Measurements from ENCODE around the gene PHKB.

Gene PHKB

GRCh38 chr16:47634126-47634525 lies 173.0 kb downstream of the PHKB start:
- DNase-seq (ENCODE audit: low read depth, low spot score), result no peak
- TF ChIP-seq CTCF (IDR thresholded peaks at IDR 0.05; ENCODE audit: insufficient read depth, low read length, missing control alignments), result no peak
- H3K4me3 ChIP-seq (ENCODE audit: low read depth, low read length), result no peak overlapping the region
- ChIA-PET CTCF (no interaction called here), POLR2A (no interaction called here)

GRCh38 chr16:47634727-47635126 lies 173.6 kb downstream of the PHKB start:
- ChIA-PET POLR2A (no interaction called here), CTCF (interaction anchor here (1.0 kb wide), 1 partner anchor 12 kb away, joined by 7 read pairs; no protein-coding TSS in a partner anchor)
- no peak for DNase-seq (ENCODE audit: low read depth, low spot score)
- no peak overlapping the region for H3K4me3 ChIP-seq (ENCODE audit: low read depth, low read length)
- TF ChIP-seq CTCF (IDR thresholded peaks at IDR 0.05; ENCODE audit: insufficient read depth, low read length, missing control alignments), result no peak

GRCh38 chr16:47636501-47637099 lies 175.5 kb downstream of the PHKB start:
- ChIA-PET CTCF (no interaction called here), POLR2A (no interaction called here)
- no peak overlapping the region for H3K4me3 ChIP-seq (ENCODE audit: low read depth, low read length)
- TF ChIP-seq CTCF (IDR thresholded peaks at IDR 0.05; ENCODE audit: insufficient read depth, low read length, missing control alignments), result no peak
- no peak for DNase-seq (ENCODE audit: low read depth, low spot score)

GRCh38 chr16:47638175-47638574 lies 177.0 kb downstream of the PHKB start:
- no peak overlapping the region for H3K4me3 ChIP-seq (ENCODE audit: low read depth, low read length)
- DNase-seq (ENCODE audit: low read depth, low spot score), result no peak
- ChIA-PET CTCF (no interaction called here), POLR2A (no interaction called here)
- TF ChIP-seq CTCF (IDR thresholded peaks at IDR 0.05; ENCODE audit: insufficient read depth, low read length, missing control alignments), result no peak

- no peak for DNase-seq (ENCODE audit: low read depth, low spot score)
- H3K4me3 ChIP-seq (ENCODE audit: low read depth, low read length), result no peak overlapping the region
- CTCF ChIA-PET, result no interaction called here
- POLR2A ChIA-PET, result no interaction called here
- no peak for TF ChIP-seq CTCF (IDR thresholded peaks at IDR 0.05; ENCODE audit: insufficient read depth, low read length, missing control alignments)
Observed at GRCh38 chr16:47640661-47641060, 179.5 kb downstream of the PHKB start.

- DNase-seq (ENCODE audit: low read depth, low spot score), result no peak
- H3K4me3 ChIP-seq (ENCODE audit: low read depth, low read length), result no peak overlapping the region
- TF ChIP-seq CTCF (IDR thresholded peaks at IDR 0.05; ENCODE audit: insufficient read depth, low read length, missing control alignments), result no peak
- CTCF ChIA-PET, result interaction anchor here (1.3 kb wide), 1 partner anchor 60 kb away, joined by 3 read pairs; no protein-coding TSS in a partner anchor
- POLR2A ChIA-PET, result no interaction called here
Observed at GRCh38 chr16:47643323-47644000, 182.3 kb downstream of the PHKB start.

Data from AG04449 (cell line).